BJ (cell line): ENCODE measurements around the gene ARMC10. TPM values are rescaled to one million over a fixed set of nuclear protein-coding genes. Genes with fewer than 3 reads are reported as not detected.
"Not testable (repeated sequence)": the region's sequence is repeated elsewhere in the genome, so short reads cannot be mapped to it uniquely, and the experiment has no call there.

Source experiments
- CTCF ChIA-PET: fragments of 350-600 bp; formaldehyde crosslinking; extraction: SDS; loops from one replicate; lab custom pipeline; 2021; ENCODE audit warnings: antibody characterized with exemption, inconsistent platforms; lab: Yijun Ruan, JAX
- POLR2A ChIA-PET: fragments of 300-600 bp; sonication (Branson Sonifier 250); formaldehyde crosslinking; extraction: SDS; loops from one replicate; lab custom pipeline; 2021; ENCODE audit warnings: antibody characterized with exemption; lab: Charles Lee
- DNase-seq: peaks from one replicate; pipeline ENCODE4 v3.0.0-alpha.2; 2011; ENCODE audit warnings: low read depth
- H3K27me3 ChIP-seq: 2 replicates; pipeline ENCODE4 v1.6.0; 2011; ENCODE audit warnings: low read length; ENCODE audit not compliant: control insufficient read depth, insufficient read depth
- H3K36me3 ChIP-seq: 2 replicates; pipeline ENCODE4 v1.5.1; 2011; ENCODE audit warnings: low read length; ENCODE audit not compliant: control insufficient read depth, insufficient read depth
- H3K4me3 ChIP-seq: 2 replicates; pipeline ENCODE4 v1.5.1; 2011; ENCODE audit warnings: low read depth, mild to moderate bottlenecking, control low read depth, low read length
- polyA plus RNA-seq: library from polyadenylated mRNA; depleted of rRNA; stranded (reverse); fragments of >200 nt; gene quantifications from 2 replicates; pipeline ENCODE4 v1.2.3, GENCODE V29; 2011
- TF ChIP-seq, protein P1 (sequence below): IDR thresholded peaks from 2 replicates; pipeline ENCODE4 v1.5.1; 2011; ENCODE audit warnings: low read depth, mild to moderate bottlenecking, control low read depth, inconsistent platforms, low read length, moderate library complexity; ENCODE audit not compliant: insufficient read depth

ARMC10 gene
- polyA plus RNA-seq, 1 experiment, result 13.2 TPM

DNA sequence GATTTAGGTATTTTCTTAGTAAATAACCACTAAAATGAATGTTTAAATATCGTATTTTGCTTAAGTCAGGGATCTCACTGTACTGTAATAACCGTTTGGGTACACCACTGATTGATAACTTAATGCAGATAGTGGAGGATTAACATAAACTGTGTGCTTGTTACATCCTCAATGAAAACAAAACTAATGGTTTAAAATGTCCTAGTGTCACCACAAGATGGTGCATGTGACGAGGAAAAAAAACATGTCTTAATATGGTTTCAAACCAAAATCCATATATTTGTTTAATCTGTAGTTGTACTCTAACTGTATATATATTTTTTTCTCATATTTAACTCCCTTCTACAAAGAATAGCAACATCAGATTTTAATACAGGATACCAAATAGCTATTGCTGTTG lies 19.2 kb downstream of the ARMC10 start:
- no peak for DNase-seq
- CTCF ChIA-PET, result no interaction called here
- POLR2A ChIA-PET, result no interaction called here
- Histone ChIP-seq H3K27me3 (no peaks in the 10 kb centered on the region), H3K36me3 (no peaks in the 10 kb centered on the region), H3K4me3 (no peak overlapping the region)
- TF ChIP-seq, protein P1, sequence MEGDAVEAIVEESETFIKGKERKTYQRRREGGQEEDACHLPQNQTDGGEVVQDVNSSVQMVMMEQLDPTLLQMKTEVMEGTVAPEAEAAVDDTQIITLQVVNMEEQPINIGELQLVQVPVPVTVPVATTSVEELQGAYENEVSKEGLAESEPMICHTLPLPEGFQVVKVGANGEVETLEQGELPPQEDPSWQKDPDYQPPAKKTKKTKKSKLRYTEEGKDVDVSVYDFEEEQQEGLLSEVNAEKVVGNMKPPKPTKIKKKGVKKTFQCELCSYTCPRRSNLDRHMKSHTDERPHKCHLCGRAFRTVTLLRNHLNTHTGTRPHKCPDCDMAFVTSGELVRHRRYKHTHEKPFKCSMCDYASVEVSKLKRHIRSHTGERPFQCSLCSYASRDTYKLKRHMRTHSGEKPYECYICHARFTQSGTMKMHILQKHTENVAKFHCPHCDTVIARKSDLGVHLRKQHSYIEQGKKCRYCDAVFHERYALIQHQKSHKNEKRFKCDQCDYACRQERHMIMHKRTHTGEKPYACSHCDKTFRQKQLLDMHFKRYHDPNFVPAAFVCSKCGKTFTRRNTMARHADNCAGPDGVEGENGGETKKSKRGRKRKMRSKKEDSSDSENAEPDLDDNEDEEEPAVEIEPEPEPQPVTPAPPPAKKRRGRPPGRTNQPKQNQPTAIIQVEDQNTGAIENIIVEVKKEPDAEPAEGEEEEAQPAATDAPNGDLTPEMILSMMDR, result no peak

GRCh38 chr7:103095558-103095957 lies 20.6 kb downstream of the ARMC10 start:
- CTCF ChIA-PET, result interaction anchor here (1.2 to 1.8 kb wide), 2 partner anchors 9 to 11 kb away, joined by 3 to 7 read pairs; no protein-coding TSS in a partner anchor
- POLR2A ChIA-PET, H3K36me3 ChIP-seq, DNase-seq, H3K27me3 ChIP-seq, H3K4me3 ChIP-seq: not testable (repeated sequence)

- no peaks in the 10 kb centered on the region; the same call in 1 of the 2 replicates for H3K36me3 ChIP-seq
- ChIA-PET CTCF (interaction anchor here (1.0 to 1.8 kb wide), 3 partner anchors 9 to 17 kb away, joined by 3 to 7 read pairs (median 4); no protein-coding TSS in a partner anchor), POLR2A (no interaction called here)
Observed at GRCh38 chr7:103097041-103097440, 22.1 kb downstream of the ARMC10 start.

DNA sequence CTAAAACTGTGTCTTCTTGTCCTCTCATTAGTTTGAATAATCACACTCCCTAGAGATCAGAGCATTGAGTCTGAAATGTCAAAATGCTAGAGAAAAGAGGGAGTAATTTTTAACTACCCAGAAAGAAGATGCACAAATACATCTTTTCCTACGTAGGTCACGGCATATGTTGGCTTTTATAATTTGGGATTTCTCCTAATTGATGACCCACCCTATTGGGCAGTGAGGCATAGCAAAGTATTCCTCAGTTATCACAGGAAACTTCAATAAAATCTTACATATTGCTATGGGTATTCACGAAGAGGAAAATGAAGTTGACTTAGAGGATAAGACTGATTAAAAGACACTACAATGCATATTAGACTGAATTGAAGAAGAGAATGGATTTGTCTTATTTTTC lies 25.4 kb downstream of the ARMC10 start:
- H3K36me3 ChIP-seq, result peaks cover 2% of the 10 kb centered on the region
- POLR2A ChIA-PET, result no interaction called here
- TF ChIP-seq, protein P1, result no peak
- H3K4me3 ChIP-seq, result no peak overlapping the region
- DNase-seq, result no peak
- no peaks in the 10 kb centered on the region for H3K27me3 ChIP-seq
- CTCF ChIA-PET, result interaction anchor here (0.9 kb wide), 1 partner anchor 251 kb away, joined by 3 read pairs; no protein-coding TSS in a partner anchor

More at GRCh38 chr7:103097041-103097440, 22.1 kb downstream of the ARMC10 start:
- no peak for DNase-seq
- TF ChIP-seq, protein P1, result no peak
- H3K4me3 ChIP-seq, result no peak overlapping the region
- no peaks in the 10 kb centered on the region for H3K27me3 ChIP-seq

DNA sequence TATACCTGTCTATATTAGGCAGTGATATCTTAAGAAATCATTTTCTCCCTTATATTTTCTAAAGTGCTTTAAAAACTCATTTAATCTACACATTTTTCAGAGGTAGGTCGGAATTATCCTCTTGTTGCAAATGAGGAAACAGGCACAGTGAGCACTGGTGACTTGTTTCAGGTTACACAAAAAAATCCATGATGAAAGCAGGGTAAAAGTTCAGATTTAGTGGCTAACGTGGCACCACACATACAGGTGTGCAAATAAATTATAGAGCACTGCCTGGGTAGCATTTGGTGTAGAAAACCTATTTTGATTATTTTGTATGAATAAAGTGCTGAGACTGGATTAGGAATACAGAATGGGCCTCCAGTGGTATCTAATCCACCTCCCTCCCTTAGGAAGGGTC lies 26.6 kb downstream of the ARMC10 start:
- no peak overlapping the region for H3K4me3 ChIP-seq
- DNase-seq, result no peak
- H3K36me3 ChIP-seq, result peaks cover 2% of the 10 kb centered on the region
- CTCF ChIA-PET, result interaction anchor here (0.9 kb wide), 1 partner anchor 250 kb away, joined by 3 read pairs; no protein-coding TSS in a partner anchor
- no peaks in the 10 kb centered on the region for H3K27me3 ChIP-seq
- POLR2A ChIA-PET, result no interaction called here
- TF ChIP-seq, protein P1, result no peak
